SK-N-SH (cell line): Measurements from ENCODE around the gene FOXR1. TPM values are rescaled to one million over a fixed set of nuclear protein-coding genes. Genes with fewer than 3 reads are reported as not detected.
"Not testable (repeated sequence)": the region's sequence is repeated elsewhere in the genome, so short reads cannot be mapped to it uniquely, and the experiment has no call there.

Experiments used
- CTCF ChIA-PET: fragments of 300-600, 350-600 bp; formaldehyde crosslinking; extraction: SDS; loops from one replicate; lab custom pipeline; 2021; lab: Yijun Ruan, JAX
- POLR2A ChIA-PET: fragments of 350-600 bp; sonication (Branson Sonifier 250); formaldehyde crosslinking; extraction: SDS; loops from one replicate; lab custom pipeline; 2020; ENCODE audit warnings: antibody characterized with exemption, inconsistent platforms; lab: Yijun Ruan, JAX
- DNase-seq: peaks from one replicate; pipeline ENCODE4 v3.0.0; 2012
- H2AFZ ChIP-seq: fragments of 200-600 bp; sonication (generic); 2 replicates; pipeline ENCODE4 v1.8.1; 2016; ENCODE audit warnings: antibody characterized with exemption, mild to moderate bottlenecking, low read depth
- H3F3A ChIP-seq: fragments of 200-600 bp; sonication (generic); replicated peaks from 2 replicates; pipeline ENCODE3; 2016; ENCODE audit warnings: antibody characterized with exemption, mild to moderate bottlenecking; ENCODE audit not compliant: insufficient read depth
- H3K27ac ChIP-seq, 2 experiments: fragments of 200-500 bp in 1 of 2; fragments of 200-600 bp in 1 of 2; sonication (Bioruptor generic) in 1 of 2; sonication (generic), shearing (Covaris generic) in 1 of 2; 2 replicates each; pipeline versions ENCODE4 v1.5.1 to v1.6.1; 2014 to 2016; ENCODE audit warnings: low read depth in 2 of 2, inconsistent platforms in 1 of 2, low read length in 1 of 2, mild to moderate bottlenecking in 1 of 2, mixed read lengths in 1 of 2
- H3K27me3 ChIP-seq: fragments of 200-600 bp; sonication (generic), shearing (Covaris generic); 2 replicates; pipeline ENCODE4 v1.6.1; 2016; ENCODE audit warnings: mixed run types; ENCODE audit not compliant: insufficient read depth
- H3K36me3 ChIP-seq, 2 experiments: fragments of 200-500 bp in 1 of 2; fragments of 200-600 bp in 1 of 2; sonication (Bioruptor generic) in 1 of 2; sonication (generic) in 1 of 2; replicated peaks in 1 of 2; 2 replicates each; pipeline versions ENCODE3 to v1.5.1; 2014 to 2016; ENCODE audit warnings: low read length in 1 of 2, mild to moderate bottlenecking in 1 of 2; ENCODE audit not compliant: insufficient read depth in 2 of 2, control insufficient read depth in 1 of 2
- H3K4me1 ChIP-seq, 2 experiments: fragments of 200-500 bp in 1 of 2; fragments of 200-600 bp in 1 of 2; sonication (Bioruptor generic) in 1 of 2; sonication (generic), shearing (Covaris generic) in 1 of 2; 2 replicates each; pipeline versions ENCODE4 v1.5.1 to v1.6.1; 2014 to 2016; ENCODE audit warnings: low read depth in 1 of 2, low read length in 1 of 2, mixed run types in 1 of 2; ENCODE audit not compliant: insufficient read depth in 2 of 2, control insufficient read depth in 1 of 2
- H3K4me2 ChIP-seq: fragments of 200-600 bp; sonication (generic), shearing (Covaris generic); 2 replicates; pipeline ENCODE4 v1.6.1; 2017; ENCODE audit warnings: mixed run types
- H3K4me3 ChIP-seq, 2 experiments: fragments of 200-500 bp in 1 of 2; fragments of 200-600 bp in 1 of 2; sonication (Bioruptor generic) in 1 of 2; sonication (generic), shearing (Covaris generic) in 1 of 2; 2 replicates each; pipeline versions ENCODE4 v1.5.1 to v1.8.1; 2014 to 2016; ENCODE audit warnings: low read depth in 2 of 2, inconsistent platforms in 1 of 2, low read length in 1 of 2, mild to moderate bottlenecking in 1 of 2, mixed read lengths in 1 of 2, moderate library complexity in 1 of 2
- H3K79me2 ChIP-seq: fragments of 200-600 bp; sonication (generic); 2 replicates; pipeline ENCODE4 v1.8.1; 2017; ENCODE audit warnings: mild to moderate bottlenecking; ENCODE audit not compliant: insufficient read depth
- H3K9ac ChIP-seq: fragments of 200-600 bp; sonication (generic); 2 replicates; pipeline ENCODE4 v1.6.1; 2017; ENCODE audit warnings: mixed run types
- H3K9me2 ChIP-seq: fragments of 200-600 bp; sonication (generic); 2 replicates; pipeline ENCODE4 v1.6.1; 2017; ENCODE audit warnings: mixed run types
- H3K9me3 ChIP-seq: fragments of 200-600 bp; sonication (generic); 2 replicates; pipeline ENCODE4 v1.6.1; 2017; ENCODE audit warnings: mixed run types, mild to moderate bottlenecking, moderate library complexity
- H4K20me1 ChIP-seq: fragments of 200-600 bp; sonication (generic); 2 replicates; pipeline ENCODE4 v1.6.1; 2017; ENCODE audit warnings: mild to moderate bottlenecking, mixed run types; ENCODE audit not compliant: insufficient read depth
- ELF1 ChIP-seq: IDR thresholded peaks from 2 replicates; pipeline ENCODE4 v1.4.0; 2012
- EZH2phosphoT487 ChIP-seq: fragments of 200-600 bp; sonication (generic); IDR thresholded peaks from 2 replicates; pipeline ENCODE4 v1.6.1; 2017; ENCODE audit warnings: low read depth, mixed run types, mild to moderate bottlenecking, antibody characterized with exemption, moderate library complexity, borderline replicate concordance
- MAX ChIP-seq: IDR thresholded peaks from 2 replicates; pipeline ENCODE4 v1.4.0; 2012; ENCODE audit warnings: low read depth
- MEF2A ChIP-seq: IDR thresholded peaks from 2 replicates; pipeline ENCODE4 v1.4.0; 2012; ENCODE audit warnings: low read depth, borderline replicate concordance
- MXI1 ChIP-seq: IDR thresholded peaks from 2 replicates; pipeline ENCODE4 v1.6.1; 2012; ENCODE audit warnings: mild to moderate bottlenecking, low read depth, low read length, improper control_type of control experiment
- POLR2AphosphoS5 ChIP-seq: IDR thresholded peaks from 2 replicates; pipeline ENCODE4 v1.6.1; 2012; ENCODE audit warnings: low read depth, low read length
- REST ChIP-seq: IDR thresholded peaks from 2 replicates; pipeline ENCODE4 v1.6.1; 2012; ENCODE audit warnings: mild to moderate bottlenecking, low read depth, low read length, moderate library complexity
- RXRA ChIP-seq: IDR thresholded peaks from 2 replicates; pipeline ENCODE4 v1.4.0; 2012; ENCODE audit warnings: low read depth, mild to moderate bottlenecking, borderline replicate concordance
- USF1 ChIP-seq: IDR thresholded peaks from 2 replicates; pipeline ENCODE4 v1.4.0; 2012; ENCODE audit warnings: low read depth, borderline replicate concordance
- WGBS: methylation state at CpG from one replicate; pipeline ENCODE4 v1.1.6; 2017; ENCODE audit warnings: low lambda C conversion rate; 5-methylcytosine and 5-hydroxymethylcytosine counted together
- polyA plus RNA-seq, 3 experiments: library from polyadenylated mRNA; depleted of rRNA; stranded (reverse); fragments of >200 nt; gene quantifications; 2 replicates each; pipeline ENCODE4 v1.2.3, GENCODE V29; 2012
- TF ChIP-seq, protein P1 (sequence below): IDR thresholded peaks from 2 replicates; pipeline ENCODE4 v1.4.0; 2012; ENCODE audit warnings: low read depth, borderline replicate concordance

The FOXR1 gene
- polyA plus RNA-seq, 1 of the 3 experiments (the other 2 are of a cell fraction) = not detected

- Histone ChIP-seq H3K36me3 (no peaks in the 10 kb centered on the region), H3K79me2 (no peaks in the 10 kb centered on the region), H2AFZ (no peak overlapping the region), H3K27ac (no peak overlapping the region), H3K4me2 (no peak overlapping the region), H3K9me2 (no peaks in the 10 kb centered on the region), H3F3A (no peaks in the 10 kb centered on the region), H3K9ac (no peak overlapping the region), H3K4me3 (no peak overlapping the region), H3K27me3 (no peaks in the 10 kb centered on the region), H3K9me3 (no peaks in the 10 kb centered on the region), H4K20me1 (no peaks in the 10 kb centered on the region), H3K4me1 (no peaks in the 10 kb centered on the region; a peak in 1 of 4 replicates)
- no peak for TF ChIP-seq MXI1
- TF ChIP-seq ELF1 = no peak
- no peak for TF ChIP-seq USF1
- TF ChIP-seq REST = no peak
- TF ChIP-seq MEF2A = no peak
- TF ChIP-seq, protein P1, sequence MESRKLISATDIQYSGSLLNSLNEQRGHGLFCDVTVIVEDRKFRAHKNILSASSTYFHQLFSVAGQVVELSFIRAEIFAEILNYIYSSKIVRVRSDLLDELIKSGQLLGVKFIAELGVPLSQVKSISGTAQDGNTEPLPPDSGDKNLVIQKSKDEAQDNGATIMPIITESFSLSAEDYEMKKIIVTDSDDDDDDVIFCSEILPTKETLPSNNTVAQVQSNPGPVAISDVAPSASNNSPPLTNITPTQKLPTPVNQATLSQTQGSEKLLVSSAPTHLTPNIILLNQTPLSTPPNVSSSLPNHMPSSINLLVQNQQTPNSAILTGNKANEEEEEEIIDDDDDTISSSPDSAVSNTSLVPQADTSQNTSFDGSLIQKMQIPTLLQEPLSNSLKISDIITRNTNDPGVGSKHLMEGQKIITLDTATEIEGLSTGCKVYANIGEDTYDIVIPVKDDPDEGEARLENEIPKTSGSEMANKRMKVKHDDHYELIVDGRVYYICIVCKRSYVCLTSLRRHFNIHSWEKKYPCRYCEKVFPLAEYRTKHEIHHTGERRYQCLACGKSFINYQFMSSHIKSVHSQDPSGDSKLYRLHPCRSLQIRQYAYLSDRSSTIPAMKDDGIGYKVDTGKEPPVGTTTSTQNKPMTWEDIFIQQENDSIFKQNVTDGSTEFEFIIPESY = no peak
- TF ChIP-seq MAX = no peak
- TF ChIP-seq EZH2phosphoT487 = no peak
- TF ChIP-seq POLR2AphosphoS5 = no peak
- no peak for TF ChIP-seq RXRA
- no peak for DNase-seq
- 65% methylated on average over 7 of the region's 11 CpGs for WGBS
- CTCF ChIA-PET = interaction anchor here (1.3 to 12.7 kb wide), 3 partner anchors 30 to 272 kb away, joined by 4 to 186 read pairs (median 5); partner anchors contain the start of gene BCL9L
- POLR2A ChIA-PET = no interaction called here
Measured at GRCh38 chr11:118961591-118961990, 10.0 kb upstream of the FOXR1 start.

DNA sequence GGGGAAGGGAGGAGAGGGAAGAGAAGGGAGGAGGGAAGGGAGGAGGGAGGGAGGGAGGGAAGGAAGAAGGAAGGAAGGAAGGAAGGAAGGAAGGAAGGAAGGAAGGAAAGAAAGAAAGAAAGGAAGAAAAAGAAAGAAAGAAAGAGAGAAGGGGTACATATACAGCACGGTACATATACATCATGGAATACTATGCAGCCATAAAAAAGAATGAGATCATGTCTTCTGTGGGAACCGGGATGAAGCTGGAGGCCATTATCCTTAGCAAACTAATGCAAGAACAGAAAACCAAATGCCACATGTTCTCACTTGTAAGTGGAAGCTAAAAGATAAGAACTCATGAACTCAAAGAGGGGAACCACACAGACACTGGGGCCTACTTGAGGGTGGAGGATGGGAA lies 2.1 kb upstream of the FOXR1 start:
- H4K20me1 ChIP-seq, H2AFZ ChIP-seq, H3K4me3 ChIP-seq, POLR2A ChIA-PET, H3K9me2 ChIP-seq, H3K9me3 ChIP-seq, H3K4me2 ChIP-seq, H3K4me1 ChIP-seq, H3K27me3 ChIP-seq, H3K27ac ChIP-seq, H3K79me2 ChIP-seq, H3K9ac ChIP-seq, H3F3A ChIP-seq, DNase-seq, H3K36me3 ChIP-seq: not testable (repeated sequence)
- WGBS = 76% methylated on average over 2 of the region's 2 CpGs
- CTCF ChIA-PET = interaction anchor here (1.6 kb wide), 1 partner anchor 12 kb away, joined by 5 read pairs; no protein-coding TSS in a partner anchor
